Measurements from ENCODE around the gene LPP.

- TF ChIP-seq CTCF (optimal IDR thresholded peaks at IDR 0.05 in 1 of 3, IDR thresholded peaks at IDR 0.05 in 1 of 3, conservative IDR thresholded peaks at IDR 0.05 in 1 of 3; ENCODE audit: extremely low read depth in 1 of 3, insufficient read depth in 2 of 3, low read length in 3 of 3) (no peak), EZH2 (IDR thresholded peaks at IDR 0.05; ENCODE audit: low read length) (no peak)
Measured at GRCh38 chr3:188486952-188487351, 333.0 kb downstream of the LPP start.

All from keratinocyte (primary cell).